ENCODE measurements around the gene ZNF354B.
A peak's percentile ranks its signal among the peaks of the same experiment; 100 is the strongest.
"Not testable (repeated sequence)": the region's sequence is repeated elsewhere in the genome, so short reads cannot be mapped to it uniquely, and the experiment has no call there.

The ZNF354B gene

GRCh38 chr5:178869577-178869976, 9.8 kb downstream of the ZNF354B start:
- Mint-ChIP-seq H3K4me3 (no peak overlapping the region), H3K4me1 (no peaks in the 10 kb centered on the region), H3K36me3 (ENCODE audit: low read depth) (peaks cover 99% of the 10 kb centered on the region), H3K9me3 (peaks cover 68% of the 10 kb centered on the region), H3K27me3 (ENCODE audit: low read depth, poor library complexity) (no peaks in the 10 kb centered on the region), H3K27ac (peak overlapping the region; percentile 77)
- no peak for TF ChIP-seq CTCF (IDR thresholded peaks at IDR 0.05)
- no peak for DNase-seq

- TF ChIP-seq CTCF (IDR thresholded peaks at IDR 0.05), result no peak
- H3K9me3 Mint-ChIP-seq, result peaks cover 76% of the 10 kb centered on the region
- no peaks in the 10 kb centered on the region for H3K27me3 Mint-ChIP-seq (ENCODE audit: low read depth, poor library complexity)
These were observed 10.7 kb downstream of the ZNF354B start for GRCh38 chr5:178870411-178870810.

DNA sequence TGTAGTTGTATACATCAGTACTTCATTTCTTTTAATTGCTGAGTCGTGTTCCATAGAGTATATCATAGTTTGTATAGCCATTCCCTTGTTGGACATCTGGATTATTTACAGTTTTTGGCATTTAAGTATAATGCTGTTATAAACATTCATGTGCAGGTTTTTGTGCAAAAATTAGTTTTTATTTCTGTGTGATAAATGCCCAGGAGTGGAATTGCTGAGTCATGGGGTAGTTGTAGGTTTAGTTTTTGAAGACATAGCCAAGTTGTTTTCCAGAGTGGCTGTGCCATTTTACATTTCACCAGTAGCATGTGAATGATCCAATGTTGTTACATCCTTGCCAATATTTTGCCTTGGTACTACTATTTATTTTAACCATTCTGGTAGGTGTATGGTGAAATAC, 12.5 kb downstream of the ZNF354B start:
- H3K4me3 Mint-ChIP-seq, result no peak overlapping the region
- TF ChIP-seq CTCF (IDR thresholded peaks at IDR 0.05), result no peak
- no peaks in the 10 kb centered on the region for H3K4me1 Mint-ChIP-seq

More at GRCh38 chr5:178870411-178870810, 10.7 kb downstream of the ZNF354B start:
- DNase-seq, result no peak
- Mint-ChIP-seq H3K4me3 (no peak overlapping the region), H3K4me1 (no peaks in the 10 kb centered on the region), H3K36me3 (ENCODE audit: low read depth) (peaks cover 100% of the 10 kb centered on the region), H3K27ac (no peak overlapping the region)

DNA sequence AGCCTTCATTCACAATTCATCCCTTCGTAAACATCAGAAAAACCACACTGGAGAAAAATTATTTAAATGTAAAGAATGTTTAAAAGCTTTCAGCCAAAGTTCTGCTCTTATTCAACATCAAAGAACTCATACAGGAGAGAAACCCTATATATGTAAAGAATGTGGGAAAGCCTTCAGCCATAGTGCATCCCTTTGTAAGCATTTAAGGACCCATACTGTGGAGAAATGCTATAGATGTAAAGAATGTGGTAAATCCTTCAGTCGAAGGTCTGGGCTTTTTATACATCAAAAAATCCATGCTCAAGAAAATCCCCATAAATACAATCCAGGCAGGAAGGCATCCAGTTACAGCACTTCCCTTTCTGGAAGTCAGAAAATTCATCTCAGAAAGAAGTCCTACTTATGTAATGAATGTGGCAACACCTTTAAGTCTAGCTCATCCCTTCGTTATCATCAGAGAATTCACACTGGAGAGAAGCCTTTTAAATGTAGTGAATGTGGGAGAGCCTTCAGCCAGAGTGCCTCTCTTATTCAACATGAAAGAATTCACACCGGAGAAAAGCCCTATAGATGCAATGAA, 23.5 kb downstream of the ZNF354B start:
- H3K27me3 Mint-ChIP-seq (ENCODE audit: low read depth, poor library complexity); H3K4me3 Mint-ChIP-seq; H3K27ac Mint-ChIP-seq; DNase-seq; H3K4me1 Mint-ChIP-seq: not testable (repeated sequence)
- Mint-ChIP-seq H3K36me3 (ENCODE audit: low read depth) (peaks cover 100% of the 10 kb centered on the region), H3K9me3 (peaks cover 95% of the 10 kb centered on the region)

More for the DNA sequence above, 12.5 kb downstream of the ZNF354B start:
- DNase-seq, result no peak
- H3K9me3 Mint-ChIP-seq, result peaks cover 88% of the 10 kb centered on the region
- no peak overlapping the region for H3K27ac Mint-ChIP-seq
- no peaks in the 10 kb centered on the region for H3K27me3 Mint-ChIP-seq (ENCODE audit: low read depth, poor library complexity)
- peaks cover 100% of the 10 kb centered on the region for H3K36me3 Mint-ChIP-seq (ENCODE audit: low read depth)

DNA sequence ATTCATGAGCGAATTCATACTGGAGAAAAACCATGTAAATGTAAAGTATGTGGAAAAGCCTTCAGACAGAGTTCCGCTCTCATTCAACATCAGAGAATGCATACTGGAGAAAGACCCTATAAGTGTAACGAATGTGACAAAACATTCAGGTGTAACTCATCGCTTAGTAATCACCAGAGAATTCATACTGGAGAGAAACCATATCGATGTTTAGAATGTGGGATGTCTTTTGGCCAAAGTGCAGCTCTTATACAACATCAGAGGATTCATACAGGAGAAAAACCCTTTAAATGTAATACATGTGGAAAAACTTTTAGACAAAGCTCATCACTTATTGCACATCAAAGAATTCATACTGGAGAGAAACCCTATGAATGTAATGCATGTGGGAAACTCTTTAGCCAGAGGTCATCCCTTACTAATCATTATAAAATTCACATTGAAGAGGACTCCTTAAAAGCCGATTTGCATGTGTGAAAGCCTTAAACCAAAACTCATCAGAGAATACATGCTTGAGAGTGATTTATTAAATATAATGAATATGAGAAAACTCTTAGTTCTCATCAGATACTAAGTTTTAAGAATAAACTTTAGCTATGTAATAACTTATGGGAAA, 24.2 kb downstream of the ZNF354B start:
- no peak for TF ChIP-seq CTCF (IDR thresholded peaks at IDR 0.05)
- no peak for DNase-seq
- H3K27ac Mint-ChIP-seq, result no peak overlapping the region
- H3K4me3 Mint-ChIP-seq, result no peak overlapping the region
- H3K27me3 Mint-ChIP-seq (ENCODE audit: low read depth, poor library complexity), result peaks cover 4% of the 10 kb centered on the region
- peaks cover 95% of the 10 kb centered on the region for H3K9me3 Mint-ChIP-seq
- peaks cover 100% of the 10 kb centered on the region for H3K36me3 Mint-ChIP-seq (ENCODE audit: low read depth)
- no peaks in the 10 kb centered on the region for H3K4me1 Mint-ChIP-seq

DNA sequence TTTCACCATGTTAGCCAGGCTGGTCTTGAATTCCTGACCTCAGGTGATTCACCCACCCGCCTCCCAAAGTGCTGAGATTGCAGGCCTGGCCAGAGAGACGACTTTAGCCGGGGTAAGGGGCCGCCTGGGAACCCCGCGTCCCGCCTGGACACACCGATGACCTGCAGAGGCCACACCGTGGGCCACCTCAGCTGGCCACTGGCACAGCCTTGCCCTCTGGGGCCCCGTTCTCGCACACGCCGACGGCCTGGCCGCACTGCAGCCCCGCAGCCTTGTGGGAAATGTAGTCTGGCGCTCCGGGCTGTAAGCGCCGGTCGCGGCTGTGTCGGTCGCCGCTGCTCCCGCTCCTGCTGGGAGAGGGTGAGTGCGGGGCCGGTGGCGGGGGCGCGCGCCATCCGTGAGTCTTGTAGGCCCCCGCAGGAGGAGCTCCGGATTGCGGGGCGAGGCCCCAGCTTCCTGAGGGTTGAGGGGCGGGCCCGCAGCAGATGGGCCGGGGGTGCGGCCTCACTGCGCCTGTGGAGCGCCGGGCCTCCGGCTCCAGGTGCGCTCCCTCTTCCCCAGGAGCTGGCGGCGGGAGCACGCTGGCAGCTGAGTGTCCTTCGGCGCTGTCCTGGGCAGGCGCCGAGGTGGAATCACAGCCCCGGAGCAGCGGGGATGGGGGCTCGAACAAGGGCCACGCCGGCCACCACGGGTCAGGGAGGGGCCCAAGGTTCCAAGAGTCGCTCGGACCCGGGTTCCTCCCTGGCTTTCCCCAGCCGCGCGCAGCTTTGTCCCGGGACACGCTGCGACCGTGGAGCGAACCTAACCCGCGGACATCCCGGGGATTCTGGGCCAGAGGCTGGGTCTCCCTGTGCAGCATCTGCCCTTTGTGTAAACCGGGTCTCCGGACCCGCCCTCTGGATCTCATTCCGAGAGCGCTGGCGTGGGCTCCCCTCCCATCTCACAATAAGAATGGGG, 36.1 kb downstream of the ZNF354B start, which contains the start of gene ZFP2:
TSS of gene ZFP2 (plus strand) at position 299 of the 957 bp plus-strand sequence. CDS start 35,401 bp downstream, outside the sequence.
- peak within 1 kb of the TSS; percentile 92 for H3K4me3 Mint-ChIP-seq
- H3K27me3 Mint-ChIP-seq (ENCODE audit: low read depth, poor library complexity), result no peaks in the 10 kb centered on the region
- H3K36me3 Mint-ChIP-seq (ENCODE audit: low read depth), result peaks cover 74% of the 10 kb centered on the region
- TF ChIP-seq CTCF (IDR thresholded peaks at IDR 0.05), result no peak
- peaks cover 6% of the 10 kb centered on the region for H3K4me1 Mint-ChIP-seq
- peak; percentile 74 for DNase-seq
- H3K27ac Mint-ChIP-seq, result no peak within 1 kb of the TSS
- H3K9me3 Mint-ChIP-seq, result peaks cover 72% of the 10 kb centered on the region
